ENCODE results near the gene GSC2. TPM values are rescaled to one million over a fixed set of nuclear protein-coding genes. Genes with fewer than 3 reads are reported as not detected.

Gene GSC2
- total RNA-seq, 1 donor from 2014 or later = not detected

DNA sequence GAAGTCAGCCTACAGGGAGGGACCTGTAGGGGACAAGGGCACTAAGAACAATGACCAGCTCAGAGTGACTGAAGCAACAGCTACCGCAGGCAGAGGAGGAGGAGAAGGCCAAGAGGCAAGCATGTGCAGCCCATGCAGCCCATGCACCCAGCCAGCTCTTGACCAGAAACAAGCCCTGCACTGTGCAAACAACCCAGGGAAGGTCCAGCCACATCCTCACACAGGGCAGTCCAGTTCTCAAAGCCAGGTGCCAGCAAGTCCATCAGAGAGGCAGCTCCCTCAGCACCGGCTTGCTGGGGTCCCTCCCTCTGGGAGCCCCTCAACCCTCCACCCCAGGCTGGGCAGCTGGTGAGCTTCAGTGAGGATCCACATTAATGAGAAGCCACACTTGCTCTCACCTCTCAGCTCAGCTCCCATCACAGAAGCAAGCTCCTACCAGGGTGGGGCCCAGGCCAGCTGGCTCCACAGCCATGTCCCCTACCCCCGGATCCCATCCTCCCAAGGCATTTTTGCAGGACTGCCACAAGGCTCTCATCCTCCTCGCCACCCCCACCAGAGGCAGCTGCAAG, 35.0 kb downstream of the GSC2 start:
- no peak for DNase-seq (ENCODE audit: low spot score, unreplicated experiment)
- H3K4me3 Mint-ChIP-seq (ENCODE audit: low read depth) = no peak overlapping the region
- no peaks in the 10 kb centered on the region for H3K27me3 Mint-ChIP-seq
- H3K36me3 Mint-ChIP-seq (ENCODE audit: insufficient read depth) = no peaks in the 10 kb centered on the region
- peaks cover 20% of the 10 kb centered on the region for H3K4me1 Mint-ChIP-seq (ENCODE audit: low read depth)
- H3K27ac Mint-ChIP-seq = no peak overlapping the region
- no peaks in the 10 kb centered on the region for H3K9me3 Mint-ChIP-seq (ENCODE audit: low read depth)
- TF ChIP-seq CTCF (IDR thresholded peaks at IDR 0.05; ENCODE audit: unreplicated experiment) = no peak

GRCh38 chr22:19113429-19113828, 36.7 kb downstream of the GSC2 start:
- H3K27me3 Mint-ChIP-seq = no peaks in the 10 kb centered on the region
- no peak overlapping the region for H3K27ac Mint-ChIP-seq
- H3K4me3 Mint-ChIP-seq (ENCODE audit: low read depth) = no peak overlapping the region
- no peak for DNase-seq (ENCODE audit: low spot score, unreplicated experiment)
- H3K36me3 Mint-ChIP-seq (ENCODE audit: insufficient read depth) = no peaks in the 10 kb centered on the region
- H3K9me3 Mint-ChIP-seq (ENCODE audit: low read depth) = no peaks in the 10 kb centered on the region
- H3K4me1 Mint-ChIP-seq (ENCODE audit: low read depth) = peaks cover 18% of the 10 kb centered on the region
- TF ChIP-seq CTCF (IDR thresholded peaks at IDR 0.05; ENCODE audit: unreplicated experiment) = no peak

- H3K4me1 Mint-ChIP-seq (ENCODE audit: low read depth) = peaks cover 7% of the 10 kb centered on the region
- TF ChIP-seq CTCF (IDR thresholded peaks at IDR 0.05; ENCODE audit: unreplicated experiment) = no peak
- H3K27ac Mint-ChIP-seq = no peak overlapping the region
- H3K36me3 Mint-ChIP-seq (ENCODE audit: insufficient read depth) = no peaks in the 10 kb centered on the region
- H3K4me3 Mint-ChIP-seq (ENCODE audit: low read depth) = no peak overlapping the region
- DNase-seq (ENCODE audit: low spot score, unreplicated experiment) = no peak
- H3K9me3 Mint-ChIP-seq (ENCODE audit: low read depth) = no peaks in the 10 kb centered on the region
- H3K27me3 Mint-ChIP-seq = no peaks in the 10 kb centered on the region
Measured at GRCh38 chr22:19111584-19111983, 38.5 kb downstream of the GSC2 start.

DNA sequence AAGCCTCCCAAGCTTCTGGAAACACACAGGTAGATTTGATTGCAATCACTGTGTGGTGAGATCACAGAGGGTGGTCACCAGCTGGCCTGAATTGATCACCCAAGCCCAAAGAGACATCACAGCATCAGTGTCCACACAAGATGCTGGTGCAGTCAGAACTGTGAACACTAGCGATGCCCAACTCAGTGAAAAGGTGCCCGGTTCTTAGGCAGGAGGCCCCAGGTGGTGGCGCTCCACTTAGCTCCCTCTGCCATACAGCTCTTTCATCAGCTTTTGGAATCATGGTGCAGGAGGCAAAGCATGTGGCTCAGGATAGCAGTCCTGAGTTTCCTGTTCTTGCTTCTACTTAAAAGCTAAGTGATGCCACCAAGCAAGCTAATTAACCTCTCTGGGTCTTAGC, 39.0 kb downstream of the GSC2 start:
- Mint-ChIP-seq H3K4me3 (ENCODE audit: low read depth) (no peak overlapping the region), H3K27ac (no peak overlapping the region), H3K27me3 (no peaks in the 10 kb centered on the region), H3K36me3 (ENCODE audit: insufficient read depth) (no peaks in the 10 kb centered on the region), H3K4me1 (ENCODE audit: low read depth) (peaks cover 4% of the 10 kb centered on the region), H3K9me3 (ENCODE audit: low read depth) (no peaks in the 10 kb centered on the region)
- DNase-seq (ENCODE audit: low spot score, unreplicated experiment) = no peak
- TF ChIP-seq CTCF (IDR thresholded peaks at IDR 0.05; ENCODE audit: unreplicated experiment) = no peak

- DNase-seq (ENCODE audit: low spot score, unreplicated experiment) = no peak
- no peaks in the 10 kb centered on the region for H3K9me3 Mint-ChIP-seq (ENCODE audit: low read depth)
- no peaks in the 10 kb centered on the region for H3K36me3 Mint-ChIP-seq (ENCODE audit: insufficient read depth)
- H3K4me3 Mint-ChIP-seq (ENCODE audit: low read depth) = no peak overlapping the region
- no peak overlapping the region for H3K27ac Mint-ChIP-seq
- no peaks in the 10 kb centered on the region for H3K27me3 Mint-ChIP-seq
- H3K4me1 Mint-ChIP-seq (ENCODE audit: low read depth) = peaks cover 4% of the 10 kb centered on the region
- no peak for TF ChIP-seq CTCF (IDR thresholded peaks at IDR 0.05; ENCODE audit: unreplicated experiment)
Measured at GRCh38 chr22:19110646-19111045, 39.4 kb downstream of the GSC2 start.

All from progenitor cell of endocrine pancreas (in vitro differentiated cells).